Measurements from ENCODE around the gene PPP1R26.
"Not testable (repeated sequence)": the region's sequence is repeated elsewhere in the genome, so short reads cannot be mapped to it uniquely, and the experiment has no call there.

Gene PPP1R26

GRCh38 chr9:135509458-135509857 is 29.9 kb downstream of the PPP1R26 start:
- H3K4me1 ChIP-seq = peaks cover 6% of the 10 kb centered on the region; the same call in 1 of the 2 replicates
- peaks cover 16% of the 10 kb centered on the region for H4K20me1 ChIP-seq
- no peak overlapping the region for H3K4me2 ChIP-seq
- H3K36me3 ChIP-seq = peaks cover 17% of the 10 kb centered on the region
- peaks cover 20% of the 10 kb centered on the region for H3K9me3 ChIP-seq
- H3K27ac ChIP-seq = no peak overlapping the region
- no peak overlapping the region for H3K4me3 ChIP-seq
- TF ChIP-seq Cebpa-rat (IDR thresholded peaks at IDR 0.05) = no peak
- H3K9ac ChIP-seq = no peak overlapping the region
- no peaks in the 10 kb centered on the region for H3K27me3 ChIP-seq

GRCh38 chr9:135512241-135512603 is 32.6 kb downstream of the PPP1R26 start:
- no peaks in the 10 kb centered on the region for H3K27me3 ChIP-seq
- H3K27ac ChIP-seq = no peak overlapping the region
- no peak overlapping the region for H3K4me3 ChIP-seq
- peaks cover 16% of the 10 kb centered on the region for H3K4me1 ChIP-seq
- no peaks in the 10 kb centered on the region for H4K20me1 ChIP-seq
- H3K9ac ChIP-seq = no peak overlapping the region
- TF ChIP-seq Cebpa-rat (IDR thresholded peaks at IDR 0.05) = no peak
- H3K9me3 ChIP-seq = peaks cover 20% of the 10 kb centered on the region
- H3K36me3 ChIP-seq = no peaks in the 10 kb centered on the region
- no peak overlapping the region for H3K4me2 ChIP-seq

GRCh38 chr9:135512904-135513303 is 33.3 kb downstream of the PPP1R26 start:
- Histone ChIP-seq H3K4me3 (no peak overlapping the region), H4K20me1 (no peaks in the 10 kb centered on the region), H3K36me3 (no peaks in the 10 kb centered on the region), H3K4me1 (peaks cover 16% of the 10 kb centered on the region), H3K27ac (no peak overlapping the region), H3K9me3 (peaks cover 20% of the 10 kb centered on the region), H3K4me2 (no peak overlapping the region), H3K9ac (no peak overlapping the region), H3K27me3 (no peaks in the 10 kb centered on the region)
- no peak for TF ChIP-seq Cebpa-rat (IDR thresholded peaks at IDR 0.05)

GRCh38 chr9:135513351-135513846 is 33.8 kb downstream of the PPP1R26 start:
- Histone ChIP-seq H3K9ac (no peak overlapping the region), H3K4me2 (no peak overlapping the region), H4K20me1 (no peaks in the 10 kb centered on the region), H3K4me1 (peaks cover 16% of the 10 kb centered on the region), H3K27me3 (no peaks in the 10 kb centered on the region), H3K9me3 (peaks cover 16% of the 10 kb centered on the region), H3K36me3 (no peaks in the 10 kb centered on the region), H3K4me3 (no peak overlapping the region), H3K27ac (no peak overlapping the region)
- TF ChIP-seq Cebpa-rat (IDR thresholded peaks at IDR 0.05) = no peak

GRCh38 chr9:135513906-135514305 is 34.3 kb downstream of the PPP1R26 start:
- not testable (repeated sequence) for H3K4me2 ChIP-seq, H3K27me3 ChIP-seq, H3K36me3 ChIP-seq, H3K4me3 ChIP-seq, H3K9ac ChIP-seq, H4K20me1 ChIP-seq, H3K27ac ChIP-seq
- Histone ChIP-seq H3K9me3 (peaks cover 11% of the 10 kb centered on the region), H3K4me1 (peaks cover 16% of the 10 kb centered on the region)

GRCh38 chr9:135514342-135515082 is 34.9 kb downstream of the PPP1R26 start:
- Histone ChIP-seq H3K27ac (no peak overlapping the region), H3K9ac (no peak overlapping the region), H3K4me2 (no peak overlapping the region), H3K27me3 (no peaks in the 10 kb centered on the region), H4K20me1 (no peaks in the 10 kb centered on the region), H3K4me3 (no peak overlapping the region), H3K36me3 (no peaks in the 10 kb centered on the region), H3K4me1 (peaks cover 16% of the 10 kb centered on the region), H3K9me3 (peaks cover 5% of the 10 kb centered on the region)
- TF ChIP-seq Cebpa-rat (IDR thresholded peaks at IDR 0.05) = no peak

- 0 out of 2 replicates have a peak overlapping the region, but pooled peaks have one; percentile 3 for H3K4me2 ChIP-seq
Observed at GRCh38 chr9:135515083-135515951, 35.7 kb downstream of the PPP1R26 start.

GRCh38 chr9:135516132-135516860 is 36.7 kb downstream of the PPP1R26 start:
- Histone ChIP-seq H3K9me3 (no peaks in the 10 kb centered on the region), H3K4me3 (no peak overlapping the region), H3K27ac (no peak overlapping the region), H4K20me1 (no peaks in the 10 kb centered on the region), H3K36me3 (no peaks in the 10 kb centered on the region), H3K4me1 (peaks cover 14% of the 10 kb centered on the region), H3K9ac (no peak overlapping the region), H3K4me2 (peak overlapping the region; percentile 3; the same call in 1 of the 2 replicates), H3K27me3 (no peaks in the 10 kb centered on the region)
- TF ChIP-seq Cebpa-rat (IDR thresholded peaks at IDR 0.05) = no peak

More at GRCh38 chr9:135515083-135515951, 35.7 kb downstream of the PPP1R26 start:
- Histone ChIP-seq H3K4me1 (peaks cover 16% of the 10 kb centered on the region), H3K9me3 (no peaks in the 10 kb centered on the region), H3K36me3 (no peaks in the 10 kb centered on the region), H4K20me1 (no peaks in the 10 kb centered on the region), H3K27ac (no peak overlapping the region), H3K4me3 (no peak overlapping the region), H3K27me3 (no peaks in the 10 kb centered on the region), H3K9ac (no peak overlapping the region)
- no peak for TF ChIP-seq Cebpa-rat (IDR thresholded peaks at IDR 0.05)

GRCh38 chr9:135517407-135517822 is 37.8 kb downstream of the PPP1R26 start:
- Histone ChIP-seq H3K27ac (no peak overlapping the region), H3K9ac (no peak overlapping the region), H3K4me1 (peaks cover 15% of the 10 kb centered on the region), H3K9me3 (no peaks in the 10 kb centered on the region), H4K20me1 (no peaks in the 10 kb centered on the region), H3K27me3 (no peaks in the 10 kb centered on the region), H3K36me3 (no peaks in the 10 kb centered on the region), H3K4me2 (no peak overlapping the region), H3K4me3 (no peak overlapping the region)
- no peak for TF ChIP-seq Cebpa-rat (IDR thresholded peaks at IDR 0.05)

Measured in BLaER1 (cell line).